Adrenal gland (tissue), 12 donors: ENCODE results near the gene TRABD2A. TPM values are rescaled to one million over a fixed set of nuclear protein-coding genes. Genes with fewer than 3 reads are reported as not detected.

ENCODE experiments used
- DNase-seq, 7 donors: peaks; one replicate each; pipeline ENCODE4 v3.0.0-alpha.2; 2019 to 2020
- H3K27ac ChIP-seq, 5 donors: fragments of 200-600 bp; sonication (generic) in 4 of 5; 1 replicate in 3 of 5; 2 replicates in 2 of 5; pipeline versions ENCODE4 v1.5.1 to v1.8.0; 2016 to 2020; ENCODE audit warnings: mild to moderate bottlenecking in 1 of 5
- H3K27me3 ChIP-seq: fragments of 200-600 bp; 2 replicates; pipeline ENCODE4 v1.8.0; 2021
- H3K36me3 ChIP-seq, 2 donors: fragments of 200-600 bp; replicated peaks in 1 of 2; 1 replicate in 1 of 2; 2 replicates in 1 of 2; pipeline versions ENCODE4 v1.5.1 to v1.8.0; 2018 to 2022
- H3K4me1 ChIP-seq, 2 donors: fragments of 200-600 bp; replicated peaks in 1 of 2; 1 replicate in 1 of 2; 2 replicates in 1 of 2; pipeline versions ENCODE4 v1.5.1 to v1.8.0; 2018 to 2021
- H3K4me3 ChIP-seq, 4 donors: fragments of 200-600 bp; sonication (generic) in 3 of 4; one replicate each; pipeline ENCODE4 v1.5.1; 2016 to 2018
- H3K9me3 ChIP-seq, 3 donors: fragments of 200-600 bp; sonication (generic) in 1 of 3; replicated peaks in 1 of 3; 1 replicate in 2 of 3; 2 replicates in 1 of 3; pipeline versions ENCODE4 v1.5.1 to v1.8.0; 2016 to 2021
- CTCF ChIP-seq, 6 experiments: fragments of 450-650 bp in 4 of 6; fragments of 200-600 bp in 2 of 6; sonication (generic) in 1 of 6; IDR thresholded peaks; 1 replicate in 5 of 6; 2 replicates in 1 of 6; pipeline versions ENCODE4 v1.5.1 to v1.8.0; 2016 to 2021; ENCODE audit warnings: antibody characterized with exemption in 6 of 6, mild to moderate bottlenecking in 2 of 6, moderate library complexity in 1 of 6
- POLR2A ChIP-seq, 2 donors: fragments of 450-650 bp; IDR thresholded peaks; one replicate each; pipeline ENCODE4 v1.6.1; 2017; ENCODE audit warnings: antibody characterized with exemption in 2 of 2, mild to moderate bottlenecking in 2 of 2, moderate library complexity in 1 of 2
- WGBS, 4 donors: extraction: QIAGEN DNeasy Blood & Tissue Kit in 2 of 4; methylation state at CpG; one replicate each; pipeline versions ENCODE4 v1.1.5 to v1.1.7; 2013 to 2017; 5-methylcytosine and 5-hydroxymethylcytosine counted together
- intact Hi-C, 2 donors: fragments of 100-400 bp; cut with DNase I; formaldehyde crosslinking; loops; one replicate each; pipeline versions ENCODE4 v1.14.1 to v1.15.0; 2022 to 2023
- polyA plus RNA-seq, 3 donors: library from polyadenylated mRNA; stranded (reverse); fragments of 200-250 nt in 2 of 3; fragments of 350-450 nt in 1 of 3; fragmentation: Illumina TruSeq in 1 of 3; extraction: RNeasy Lipid Tissue Mini Kit (QIAGEN cat#74804) in 1 of 3; gene quantifications; one replicate each; pipeline ENCODE4 v1.2.3, GENCODE V29; 2013 to 2014
- total RNA-seq, 9 donors: library from RNA; depleted of rRNA in 4 of 9; stranded (reverse); fragments of >200 nt in 4 of 9; fragments of 120-200 nt in 1 of 9; fragmentation: NEBNext Ultra II Directional in 1 of 9; extraction: Animal tissue kit (Norgen Biotek cat#: 25700) in 1 of 9; gene quantifications; one replicate each; pipeline versions ENCODE4 v1.1.0 to v1.2.4, GENCODE V29; 2013 to 2023
- donor health status: healthy with polysubstance abuse.
- donor health status: Bipolar disorder and iron deficiency.
- donor health status: DM: yes; HTN: yes; CAD: no.
- donor health status: DM: no; HTN: no; CAD: no.
- donor health status: DM: no; HTN: no; CAD: no.
- donor health status: DM: yes; HTN: yes; CAD: no.

The TRABD2A gene
- total and polyA plus RNA-seq, 12 donors, result 0.28 to 2.4 (median 0.69) TPM; not detected in 1

GRCh38 chr2:84925336-84925723, 44.4 kb upstream of the TRABD2A start:
- Histone ChIP-seq H3K9me3 (no peaks in the 10 kb centered on the region), H3K36me3 (no peaks in the 10 kb centered on the region), H3K27me3 (no peaks in the 10 kb centered on the region), H3K4me3 (no peak overlapping the region), H3K4me1 (peaks cover 2 to 11% of the 10 kb centered on the region in 2 donors), H3K27ac (peak overlapping the region in 1 of 5 donors; percentile 1)
- intact Hi-C loops, result no loop called here
- no peak for DNase-seq
- 92 to 100% (median 95%) methylated on average over 2 of the region's 2 CpGs for WGBS, 4 donors
- no peak for TF ChIP-seq CTCF (IDR thresholded peaks at IDR 0.05)
- TF ChIP-seq POLR2A (IDR thresholded peaks at IDR 0.05), result no peak

GRCh38 chr2:84924173-84925106, 43.6 kb upstream of the TRABD2A start:
- H3K9me3 ChIP-seq, result no peaks in the 10 kb centered on the region
- no peak overlapping the region for H3K4me3 ChIP-seq
- no peaks in the 10 kb centered on the region for H3K36me3 ChIP-seq
- intact Hi-C loops, result no loop called here
- no peaks in the 10 kb centered on the region for H3K27me3 ChIP-seq
- 56 to 68% (median 61%) methylated on average over 9 of the region's 9 CpGs for WGBS, 4 donors
- H3K4me1 ChIP-seq, result peaks cover 6 to 20% of the 10 kb centered on the region in 2 donors
- TF ChIP-seq POLR2A (IDR thresholded peaks at IDR 0.05), result no peak
- no peak for TF ChIP-seq CTCF (IDR thresholded peaks at IDR 0.05)
- peak overlapping the region in 1 of 5 donors; percentile 1 for H3K27ac ChIP-seq
- DNase-seq, result peak in 4 of 7 donors; percentile 8 to 57 (median 38)

- H3K9me3 ChIP-seq, result no peaks in the 10 kb centered on the region
- no peaks in the 10 kb centered on the region for H3K36me3 ChIP-seq
- DNase-seq, result no peak
- H3K27me3 ChIP-seq, result no peaks in the 10 kb centered on the region
- H3K27ac ChIP-seq, result no peak overlapping the region
- intact Hi-C loops, result no loop called here
- no peak for TF ChIP-seq CTCF (IDR thresholded peaks at IDR 0.05)
- TF ChIP-seq POLR2A (IDR thresholded peaks at IDR 0.05), result no peak
- peaks cover 6 to 20% of the 10 kb centered on the region in 2 donors for H3K4me1 ChIP-seq
- no peak overlapping the region for H3K4me3 ChIP-seq
These were observed 42.1 kb upstream of the TRABD2A start for GRCh38 chr2:84923009-84923408.

- H3K4me1 ChIP-seq, result peaks cover 6 to 12% of the 10 kb centered on the region in 2 donors
- 4 to 11% (median 9%) methylated on average over 7 of the region's 7 CpGs for WGBS, 4 donors
- H3K27me3 ChIP-seq, result no peaks in the 10 kb centered on the region
- DNase-seq, result peak; percentile 53 to 86 (median 79)
- peak overlapping the region in 1 of 4 donors; percentile 18 for H3K4me3 ChIP-seq
- peak overlapping the region; percentile 10 to 91 (median 87) for H3K27ac ChIP-seq
- intact Hi-C loops, result no loop called here
- no peaks in the 10 kb centered on the region for H3K9me3 ChIP-seq
- H3K36me3 ChIP-seq, result no peaks in the 10 kb centered on the region
- TF ChIP-seq POLR2A (IDR thresholded peaks at IDR 0.05) (peak in 1 of 2 donors; percentile 20), CTCF (IDR thresholded peaks at IDR 0.05) (no peak)
These were observed 39.1 kb upstream of the TRABD2A start for GRCh38 chr2:84919885-84920580.
